HG03460 (cell line): ENCODE measurements around the gene NCLN.
"Not testable (repeated sequence)": the region's sequence is repeated elsewhere in the genome, so short reads cannot be mapped to it uniquely, and the experiment has no call there.

Source experiments
- ATAC-seq: cut with Tn5 transposase; IDR thresholded peaks from one replicate; pipeline ENCODE4 v1.9.1; 2021; ENCODE audit not compliant: unreplicated experiment

The NCLN gene

GRCh38 chr19:3222709-3223108 lies 37.0 kb downstream of the NCLN start:
- no peak for ATAC-seq

GRCh38 chr19:3224346-3225168 lies 38.8 kb downstream of the NCLN start, which contains the start of gene CELF5:
CELF5 (plus strand) TSS chr19:3224661; CDS start chr19:3224740, 79 bp downstream.
- ATAC-seq = no peak

GRCh38 chr19:3225169-3225485 lies 39.4 kb downstream of the NCLN start:
- ATAC-seq = no peak

- no peak for ATAC-seq
Observed at GRCh38 chr19:3225677-3226093, 40.0 kb downstream of the NCLN start.

GRCh38 chr19:3227054-3227626 lies 41.4 kb downstream of the NCLN start:
- no peak for ATAC-seq

- ATAC-seq = no peak
Observed at GRCh38 chr19:3229346-3229743, 43.6 kb downstream of the NCLN start.

- ATAC-seq = no peak
Observed at GRCh38 chr19:3229888-3230496, 44.3 kb downstream of the NCLN start.

GRCh38 chr19:3231288-3231687 lies 45.6 kb downstream of the NCLN start:
- ATAC-seq = no peak

GRCh38 chr19:3233116-3233515 lies 47.4 kb downstream of the NCLN start:
- no peak for ATAC-seq

GRCh38 chr19:3233831-3234230 lies 48.1 kb downstream of the NCLN start:
- ATAC-seq = no peak

GRCh38 chr19:3234800-3235199 lies 49.1 kb downstream of the NCLN start:
- no peak for ATAC-seq

- ATAC-seq = not testable (repeated sequence)
Observed at GRCh38 chr19:3235604-3236003, 49.9 kb downstream of the NCLN start.

GRCh38 chr19:3236272-3236671 lies 50.5 kb downstream of the NCLN start:
- ATAC-seq = no peak

- ATAC-seq = no peak
Observed at GRCh38 chr19:3238066-3238561, 52.4 kb downstream of the NCLN start.

- ATAC-seq = no peak
Observed at GRCh38 chr19:3239367-3239766, 53.6 kb downstream of the NCLN start.

- no peak for ATAC-seq
Observed at GRCh38 chr19:3243819-3244700, 58.3 kb downstream of the NCLN start.

GRCh38 chr19:3245050-3245449 lies 59.3 kb downstream of the NCLN start:
- no peak for ATAC-seq

GRCh38 chr19:3248728-3249326 lies 63.1 kb downstream of the NCLN start:
- no peak for ATAC-seq

GRCh38 chr19:3249408-3249807 lies 63.7 kb downstream of the NCLN start:
- no peak for ATAC-seq

GRCh38 chr19:3250675-3251074 lies 64.9 kb downstream of the NCLN start:
- no peak for ATAC-seq

GRCh38 chr19:3251229-3251628 lies 65.5 kb downstream of the NCLN start:
- ATAC-seq = no peak
